ENCODE data around the gene SLAIN2. TPM values are rescaled to one million over a fixed set of nuclear protein-coding genes. Genes with fewer than 3 reads are reported as not detected.
A peak's percentile ranks its signal among the peaks of the same experiment; 100 is the strongest.

The SLAIN2 gene
- total RNA-seq, 1 donor from 2014 or later = 132 TPM

DNA sequence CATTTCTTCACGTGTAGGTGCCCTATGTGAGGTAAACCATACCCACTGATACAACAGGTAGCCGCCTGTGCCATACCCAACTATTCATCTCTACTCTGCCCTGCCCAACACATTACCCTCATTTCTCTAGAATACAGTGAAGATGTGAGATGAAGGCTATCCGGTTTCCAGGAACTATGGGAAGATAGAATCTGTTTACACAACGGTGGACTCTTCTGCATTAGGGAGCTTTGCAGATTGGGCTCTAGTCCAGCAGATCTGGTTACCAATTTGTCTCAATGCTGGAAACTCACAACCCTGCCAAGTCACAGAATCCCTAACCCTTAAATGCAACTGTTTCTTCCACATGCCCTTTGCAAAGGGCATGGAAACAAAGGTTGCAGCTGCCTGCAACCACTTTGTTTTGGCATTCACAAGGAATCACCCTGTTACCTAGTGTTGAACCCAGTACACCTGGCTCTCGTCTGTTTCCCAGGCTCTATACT lies 6.4 kb upstream of the SLAIN2 start:
- intact Hi-C loops (cut with micrococcal nuclease) = no loop called here
- TF ChIP-seq, protein P1, sequence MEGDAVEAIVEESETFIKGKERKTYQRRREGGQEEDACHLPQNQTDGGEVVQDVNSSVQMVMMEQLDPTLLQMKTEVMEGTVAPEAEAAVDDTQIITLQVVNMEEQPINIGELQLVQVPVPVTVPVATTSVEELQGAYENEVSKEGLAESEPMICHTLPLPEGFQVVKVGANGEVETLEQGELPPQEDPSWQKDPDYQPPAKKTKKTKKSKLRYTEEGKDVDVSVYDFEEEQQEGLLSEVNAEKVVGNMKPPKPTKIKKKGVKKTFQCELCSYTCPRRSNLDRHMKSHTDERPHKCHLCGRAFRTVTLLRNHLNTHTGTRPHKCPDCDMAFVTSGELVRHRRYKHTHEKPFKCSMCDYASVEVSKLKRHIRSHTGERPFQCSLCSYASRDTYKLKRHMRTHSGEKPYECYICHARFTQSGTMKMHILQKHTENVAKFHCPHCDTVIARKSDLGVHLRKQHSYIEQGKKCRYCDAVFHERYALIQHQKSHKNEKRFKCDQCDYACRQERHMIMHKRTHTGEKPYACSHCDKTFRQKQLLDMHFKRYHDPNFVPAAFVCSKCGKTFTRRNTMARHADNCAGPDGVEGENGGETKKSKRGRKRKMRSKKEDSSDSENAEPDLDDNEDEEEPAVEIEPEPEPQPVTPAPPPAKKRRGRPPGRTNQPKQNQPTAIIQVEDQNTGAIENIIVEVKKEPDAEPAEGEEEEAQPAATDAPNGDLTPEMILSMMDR (IDR thresholded peaks at IDR 0.05; ENCODE audit: borderline replicate concordance) = no peak
- Histone ChIP-seq H3K9me3 (replicated peaks) (no peaks in the 10 kb centered on the region), H3K36me3 (no peaks in the 10 kb centered on the region), H3K27me3 (ENCODE audit: low read depth) (no peaks in the 10 kb centered on the region), H3K4me1 (peaks cover 17% of the 10 kb centered on the region), H3K27ac (replicated peaks) (no peak overlapping the region), H3K4me3 (no peak overlapping the region)
- DNase-seq = no peak

DNA sequence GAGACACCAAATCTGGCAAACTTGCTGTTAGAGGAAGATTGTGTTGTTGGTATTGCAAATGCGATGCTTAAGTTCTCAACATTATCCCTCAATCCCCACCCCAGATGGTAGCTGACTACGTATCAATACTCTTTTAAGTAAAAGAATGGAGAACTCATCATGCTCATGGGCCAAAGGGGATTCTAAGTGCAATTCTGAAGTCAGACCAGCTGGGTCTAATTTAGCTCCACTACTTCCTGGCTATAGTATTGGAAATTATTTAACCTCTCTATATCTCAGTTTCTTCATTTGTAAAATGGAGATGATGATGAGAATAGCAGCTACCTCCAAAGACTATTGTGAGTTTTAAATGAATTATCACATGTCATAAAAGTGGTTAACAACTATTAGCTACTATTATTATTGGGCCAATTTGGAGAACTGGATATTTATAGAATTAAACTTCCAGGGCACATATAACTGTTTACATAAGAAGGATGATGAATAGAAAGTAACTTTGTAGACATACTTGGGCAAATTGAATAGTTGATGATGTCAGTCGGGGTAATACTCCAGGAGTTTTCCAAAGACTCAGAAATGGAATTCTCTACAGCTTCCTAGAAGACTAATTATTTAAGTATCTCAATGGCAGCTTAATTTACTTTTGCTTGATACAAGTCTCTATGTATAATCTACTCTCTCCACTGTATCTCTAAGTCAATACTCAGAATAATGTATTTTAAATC lies 5.0 kb upstream of the SLAIN2 start:
- Histone ChIP-seq H3K4me1 (peaks cover 22% of the 10 kb centered on the region), H3K36me3 (no peaks in the 10 kb centered on the region)
- intact Hi-C loops (cut with micrococcal nuclease) = no loop called here

DNA sequence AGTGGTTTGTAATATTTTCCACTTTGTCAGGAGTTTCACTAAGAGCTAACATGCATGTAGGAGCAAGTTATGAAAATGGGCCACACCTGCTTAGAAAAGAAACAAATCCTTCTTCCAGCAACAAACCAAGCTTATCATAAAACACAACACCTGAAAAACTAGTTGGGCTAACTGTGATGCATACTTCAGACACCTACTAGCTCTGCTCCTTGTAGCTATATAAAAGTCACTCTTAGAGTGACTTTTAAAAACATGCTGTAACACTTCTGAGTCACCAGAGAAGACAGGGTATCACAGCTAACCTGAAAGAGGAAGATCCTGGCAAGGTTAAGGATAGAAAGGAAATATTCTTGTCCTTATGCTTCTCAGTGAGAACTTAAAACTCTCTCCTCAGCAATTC lies 3.6 kb upstream of the SLAIN2 start:
- intact Hi-C loops (cut with micrococcal nuclease) = no loop called here
- no peak for DNase-seq
- Histone ChIP-seq H3K27ac (replicated peaks) (no peak overlapping the region), H3K27me3 (ENCODE audit: low read depth) (no peaks in the 10 kb centered on the region), H3K36me3 (no peaks in the 10 kb centered on the region), H3K9me3 (replicated peaks) (no peaks in the 10 kb centered on the region), H3K4me3 (no peak overlapping the region), H3K4me1 (peaks cover 28% of the 10 kb centered on the region)
- TF ChIP-seq, protein P1 (IDR thresholded peaks at IDR 0.05; ENCODE audit: borderline replicate concordance) = no peak

More for the DNA sequence above, 5.0 kb upstream of the SLAIN2 start:
- Histone ChIP-seq H3K4me3 (no peak overlapping the region), H3K27me3 (ENCODE audit: low read depth) (no peaks in the 10 kb centered on the region), H3K9me3 (replicated peaks) (no peaks in the 10 kb centered on the region), H3K27ac (replicated peaks) (no peak overlapping the region)
- no peak for DNase-seq
- TF ChIP-seq, protein P1 (IDR thresholded peaks at IDR 0.05; ENCODE audit: borderline replicate concordance) = no peak

DNA sequence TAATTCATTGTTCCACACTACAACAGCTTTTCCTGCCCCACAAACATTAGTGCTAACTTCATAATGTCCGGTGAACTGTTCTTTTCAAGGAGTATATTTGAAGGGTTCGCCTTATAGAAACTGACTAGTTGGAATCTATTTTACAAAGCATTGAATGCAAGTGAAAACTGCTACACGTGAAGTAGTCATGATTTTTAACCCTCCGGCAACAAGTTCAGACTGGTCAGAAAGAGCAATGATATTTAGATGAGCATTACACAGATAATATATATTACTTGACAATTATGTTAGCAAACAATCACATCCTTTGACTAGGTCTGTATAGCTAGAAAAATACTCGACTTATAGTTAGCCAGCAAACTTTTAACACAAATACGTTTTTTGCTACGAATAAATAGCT lies 1.7 kb upstream of the SLAIN2 start:
- TF ChIP-seq, protein P1 (IDR thresholded peaks at IDR 0.05; ENCODE audit: borderline replicate concordance) = no peak
- intact Hi-C loops (cut with micrococcal nuclease) = no loop called here
- no peak overlapping the region for H3K4me3 ChIP-seq
- no peak for DNase-seq
- no peaks in the 10 kb centered on the region for H3K36me3 ChIP-seq
- no peaks in the 10 kb centered on the region for H3K9me3 ChIP-seq (replicated peaks)
- H3K4me1 ChIP-seq = peaks cover 48% of the 10 kb centered on the region
- no peak overlapping the region for H3K27ac ChIP-seq (replicated peaks)
- H3K27me3 ChIP-seq (ENCODE audit: low read depth) = no peaks in the 10 kb centered on the region

DNA sequence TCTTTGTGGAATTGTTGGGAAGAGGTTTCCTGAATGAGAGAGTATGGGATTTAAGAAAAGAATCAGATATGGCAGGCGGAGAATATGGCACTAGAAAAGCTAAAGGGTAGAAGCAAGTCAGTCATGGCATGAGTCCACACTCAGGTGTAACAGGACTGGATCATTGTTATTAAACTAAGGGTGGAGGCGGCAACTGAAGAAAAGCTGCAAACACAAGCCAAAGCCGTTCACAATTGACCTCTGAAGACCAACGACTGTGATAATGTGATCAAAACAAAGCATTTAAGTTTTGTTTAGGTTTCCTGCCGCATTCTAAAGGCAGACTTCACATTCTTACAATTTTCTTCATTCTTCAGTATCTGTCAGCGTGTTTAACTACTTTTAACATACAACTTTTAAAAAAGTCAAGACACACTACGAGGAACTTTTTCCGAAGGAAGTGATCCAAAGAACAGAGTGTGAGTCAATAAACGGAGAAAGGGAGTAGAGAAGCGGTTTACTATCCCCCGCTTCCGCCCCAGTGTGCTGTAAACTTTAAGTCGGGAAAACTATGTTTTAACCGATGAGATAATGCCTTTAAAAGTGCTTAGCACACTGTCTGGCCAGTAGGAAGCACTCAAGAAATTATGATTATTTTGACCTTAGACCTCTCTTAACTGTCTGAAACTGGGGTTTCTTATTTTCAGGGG lies 909 bp upstream of the SLAIN2 start:
- DNase-seq = no peak
- Histone ChIP-seq H3K4me3 (peak overlapping the region; percentile 93), H3K27ac (replicated peaks) (peak overlapping the region; percentile 98), H3K36me3 (no peaks in the 10 kb centered on the region), H3K9me3 (replicated peaks) (no peaks in the 10 kb centered on the region), H3K27me3 (ENCODE audit: low read depth) (no peaks in the 10 kb centered on the region), H3K4me1 (peaks cover 55% of the 10 kb centered on the region)
- TF ChIP-seq, protein P1 (IDR thresholded peaks at IDR 0.05; ENCODE audit: borderline replicate concordance) = no peak
- intact Hi-C loops (cut with micrococcal nuclease) = no loop called here
